WTC11 (cell line): ENCODE data around the gene SEZ6L.

ENCODE experiments used
- FOXJ3 ChIP-seq: sonication (generic); formaldehyde crosslinking; IDR thresholded peaks from 2 replicates; pipeline ENCODE4 v1.9.0; 2021; ENCODE audit warnings: missing genetic modification reagents, mild to moderate bottlenecking, borderline replicate concordance
- TF ChIP-seq, protein P1 (sequence below): fragments of 200-600 bp; IDR thresholded peaks from 2 replicates; pipeline ENCODE4 v1.8.0; 2022; ENCODE audit warnings: antibody characterized with exemption

DNA sequence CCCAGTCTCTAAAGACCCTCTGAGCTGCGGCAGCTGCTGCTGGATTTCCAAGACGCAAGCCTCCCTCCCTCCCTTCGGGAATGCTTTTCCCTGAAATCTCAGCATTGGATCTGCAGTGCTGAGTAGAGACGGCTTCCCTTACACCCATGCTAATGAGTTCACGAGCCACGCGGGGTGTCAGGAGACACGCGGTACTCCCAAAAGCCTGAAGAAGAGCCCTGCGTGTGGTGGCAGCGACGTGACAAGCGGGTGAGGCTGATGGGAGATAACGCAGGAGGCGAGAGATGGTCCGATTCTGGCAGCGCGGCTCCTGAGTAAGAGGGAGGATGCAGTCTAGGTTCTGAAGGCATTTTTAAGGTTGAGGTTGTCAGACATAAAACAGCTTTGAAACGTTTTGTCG lies 185.4 kb downstream of the SEZ6L start:
- TF ChIP-seq FOXJ3 (CRISPR knock-in tag): no peak
- TF ChIP-seq, protein P1, sequence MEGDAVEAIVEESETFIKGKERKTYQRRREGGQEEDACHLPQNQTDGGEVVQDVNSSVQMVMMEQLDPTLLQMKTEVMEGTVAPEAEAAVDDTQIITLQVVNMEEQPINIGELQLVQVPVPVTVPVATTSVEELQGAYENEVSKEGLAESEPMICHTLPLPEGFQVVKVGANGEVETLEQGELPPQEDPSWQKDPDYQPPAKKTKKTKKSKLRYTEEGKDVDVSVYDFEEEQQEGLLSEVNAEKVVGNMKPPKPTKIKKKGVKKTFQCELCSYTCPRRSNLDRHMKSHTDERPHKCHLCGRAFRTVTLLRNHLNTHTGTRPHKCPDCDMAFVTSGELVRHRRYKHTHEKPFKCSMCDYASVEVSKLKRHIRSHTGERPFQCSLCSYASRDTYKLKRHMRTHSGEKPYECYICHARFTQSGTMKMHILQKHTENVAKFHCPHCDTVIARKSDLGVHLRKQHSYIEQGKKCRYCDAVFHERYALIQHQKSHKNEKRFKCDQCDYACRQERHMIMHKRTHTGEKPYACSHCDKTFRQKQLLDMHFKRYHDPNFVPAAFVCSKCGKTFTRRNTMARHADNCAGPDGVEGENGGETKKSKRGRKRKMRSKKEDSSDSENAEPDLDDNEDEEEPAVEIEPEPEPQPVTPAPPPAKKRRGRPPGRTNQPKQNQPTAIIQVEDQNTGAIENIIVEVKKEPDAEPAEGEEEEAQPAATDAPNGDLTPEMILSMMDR: no peak
